Natural killer cell (primary cell): ENCODE results near the gene CYP4F12. TPM values are rescaled to one million over a fixed set of nuclear protein-coding genes. Genes with fewer than 3 reads are reported as not detected.

Experiments
- ATAC-seq, 3 donors: fragments of 150-1000 bp in 2 of 3; fragments of 200-7000 bp in 1 of 3; cut with Tn5 transposase; 1 replicate in 1 of 3; 2 replicates in 2 of 3; pipeline ENCODE4 v1.10.0; 2021; ENCODE audit warnings: mild to moderate bottlenecking in 2 of 3, moderate library complexity in 2 of 3
- DNase-seq, 2 donors: peaks; one replicate each; pipeline versions ENCODE4 v3.0.0 to v3.0.0-alpha.2; 2013 to 2021; ENCODE audit warnings: mixed read lengths in 1 of 2
- H3K27ac ChIP-seq: one replicate; pipeline ENCODE4 v1.5.1; 2013; ENCODE audit warnings: mild to moderate bottlenecking, low read length
- H3K27me3 ChIP-seq: one replicate; pipeline ENCODE4 v1.6.1; 2013; ENCODE audit warnings: low read length; ENCODE audit not compliant: control insufficient read depth, insufficient read depth
- H3K36me3 ChIP-seq: one replicate; pipeline ENCODE4 v1.6.1; 2013; ENCODE audit warnings: low read length; ENCODE audit not compliant: control insufficient read depth, insufficient read depth
- H3K4me1 ChIP-seq: one replicate; pipeline ENCODE4 v1.6.1; 2013; ENCODE audit warnings: low read length; ENCODE audit not compliant: control insufficient read depth, insufficient read depth
- H3K4me3 ChIP-seq: one replicate; pipeline ENCODE4 v1.5.1; 2013; ENCODE audit warnings: low read length
- H3K9me3 ChIP-seq: one replicate; pipeline ENCODE4 v1.6.1; 2013; ENCODE audit warnings: low read length; ENCODE audit not compliant: control insufficient read depth, insufficient read depth
- H3K27ac Mint-ChIP-seq, 2 donors: one replicate each; pipeline ENCODE4 v1.8.0; 2022; ENCODE audit warnings: mild to moderate bottlenecking in 2 of 2, mixed read lengths in 2 of 2, moderate library complexity in 1 of 2
- H3K27me3 Mint-ChIP-seq, 2 donors: one replicate each; pipeline ENCODE4 v1.8.0; 2022; ENCODE audit warnings: low read depth in 2 of 2, mixed read lengths in 2 of 2
- H3K36me3 Mint-ChIP-seq: one replicate; pipeline ENCODE4 v1.8.0; 2022; ENCODE audit warnings: mixed read lengths
- H3K4me1 Mint-ChIP-seq, 2 donors: one replicate each; pipeline ENCODE4 v1.8.0; 2022; ENCODE audit warnings: mixed read lengths in 2 of 2
- H3K4me3 Mint-ChIP-seq: one replicate; pipeline ENCODE4 v1.8.0; 2022; ENCODE audit warnings: mild to moderate bottlenecking, moderate library complexity, mixed read lengths
- H3K9me3 Mint-ChIP-seq, 2 donors: one replicate each; pipeline ENCODE4 v1.8.0; 2022; ENCODE audit warnings: mixed read lengths in 2 of 2
- WGBS: methylation state at CpG from one replicate; pipeline ENCODE4 v1.1.7; 2013; ENCODE audit warnings: missing lambda C conversion rate; ENCODE audit not compliant: insufficient coverage; 5-methylcytosine and 5-hydroxymethylcytosine counted together
- intact Hi-C: fragments of 100-400 bp; cut with micrococcal nuclease; formaldehyde crosslinking; loops from one replicate; pipeline ENCODE4 v1.14.2; 2022
- total RNA-seq, 4 donors: library from RNA; stranded (reverse); fragments of 120-200 nt in 1 of 4; gene quantifications; one replicate each; pipeline versions ENCODE4 v1.2.3 to v1.2.4, GENCODE V29; 2013 to 2022
- TF ChIP-seq, protein P1 (sequence below): fragments of 200-600 bp; IDR thresholded peaks from one replicate; pipeline ENCODE4 v1.8.0; 2022; ENCODE audit warnings: antibody characterized with exemption

Gene CYP4F12, protein sequence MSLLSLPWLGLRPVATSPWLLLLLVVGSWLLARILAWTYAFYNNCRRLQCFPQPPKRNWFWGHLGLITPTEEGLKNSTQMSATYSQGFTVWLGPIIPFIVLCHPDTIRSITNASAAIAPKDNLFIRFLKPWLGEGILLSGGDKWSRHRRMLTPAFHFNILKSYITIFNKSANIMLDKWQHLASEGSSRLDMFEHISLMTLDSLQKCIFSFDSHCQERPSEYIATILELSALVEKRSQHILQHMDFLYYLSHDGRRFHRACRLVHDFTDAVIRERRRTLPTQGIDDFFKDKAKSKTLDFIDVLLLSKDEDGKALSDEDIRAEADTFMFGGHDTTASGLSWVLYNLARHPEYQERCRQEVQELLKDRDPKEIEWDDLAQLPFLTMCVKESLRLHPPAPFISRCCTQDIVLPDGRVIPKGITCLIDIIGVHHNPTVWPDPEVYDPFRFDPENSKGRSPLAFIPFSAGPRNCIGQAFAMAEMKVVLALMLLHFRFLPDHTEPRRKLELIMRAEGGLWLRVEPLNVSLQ
- total RNA-seq = 1 to 10 TPM in 1 of 3 donors, under 1 TPM in 1, not detected in 1; 0.43 to 3.9 TPM
- 0.25 TPM for total RNA-seq (2013)

DNA sequence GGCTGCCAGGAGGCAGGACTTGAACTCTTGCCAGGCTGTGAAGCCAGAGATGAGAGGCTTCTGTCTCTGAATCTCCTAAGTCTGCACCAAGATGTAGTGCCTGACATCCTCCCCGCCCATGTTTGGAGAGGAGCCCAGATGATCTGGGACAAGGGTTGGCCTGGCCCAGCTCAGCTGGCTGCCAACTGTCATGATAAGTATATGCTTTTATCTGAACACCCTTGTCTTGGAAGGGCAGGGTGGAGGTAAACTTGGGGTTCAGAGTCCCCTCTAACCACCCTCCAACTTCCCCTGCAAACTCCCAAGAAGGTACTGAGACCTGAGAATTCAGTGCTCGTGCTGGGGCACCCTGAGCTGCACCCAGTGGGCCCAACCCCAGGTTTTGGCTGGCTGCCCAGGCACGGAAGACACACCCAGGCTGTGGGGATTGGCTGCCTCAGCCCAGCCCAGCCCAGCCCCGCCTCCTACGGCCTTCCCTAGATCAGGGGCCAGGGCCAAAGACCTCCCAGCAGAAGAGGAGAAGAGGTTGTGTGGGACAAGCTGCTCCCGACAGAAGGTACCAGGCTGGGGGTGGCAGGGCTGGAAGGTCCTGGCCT, at the start of gene CYP4F12:
Gene CYP4F12 (plus strand): TSS at position 508 of the 596 bp plus-strand sequence. CDS start 443 bp downstream, outside the sequence.
- WGBS = 58% methylated on average over 6 of the region's 6 CpGs
- H3K4me3 Mint-ChIP-seq = no peak within 1 kb of the TSS
- TF ChIP-seq, protein P1, sequence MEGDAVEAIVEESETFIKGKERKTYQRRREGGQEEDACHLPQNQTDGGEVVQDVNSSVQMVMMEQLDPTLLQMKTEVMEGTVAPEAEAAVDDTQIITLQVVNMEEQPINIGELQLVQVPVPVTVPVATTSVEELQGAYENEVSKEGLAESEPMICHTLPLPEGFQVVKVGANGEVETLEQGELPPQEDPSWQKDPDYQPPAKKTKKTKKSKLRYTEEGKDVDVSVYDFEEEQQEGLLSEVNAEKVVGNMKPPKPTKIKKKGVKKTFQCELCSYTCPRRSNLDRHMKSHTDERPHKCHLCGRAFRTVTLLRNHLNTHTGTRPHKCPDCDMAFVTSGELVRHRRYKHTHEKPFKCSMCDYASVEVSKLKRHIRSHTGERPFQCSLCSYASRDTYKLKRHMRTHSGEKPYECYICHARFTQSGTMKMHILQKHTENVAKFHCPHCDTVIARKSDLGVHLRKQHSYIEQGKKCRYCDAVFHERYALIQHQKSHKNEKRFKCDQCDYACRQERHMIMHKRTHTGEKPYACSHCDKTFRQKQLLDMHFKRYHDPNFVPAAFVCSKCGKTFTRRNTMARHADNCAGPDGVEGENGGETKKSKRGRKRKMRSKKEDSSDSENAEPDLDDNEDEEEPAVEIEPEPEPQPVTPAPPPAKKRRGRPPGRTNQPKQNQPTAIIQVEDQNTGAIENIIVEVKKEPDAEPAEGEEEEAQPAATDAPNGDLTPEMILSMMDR = no peak

DNA sequence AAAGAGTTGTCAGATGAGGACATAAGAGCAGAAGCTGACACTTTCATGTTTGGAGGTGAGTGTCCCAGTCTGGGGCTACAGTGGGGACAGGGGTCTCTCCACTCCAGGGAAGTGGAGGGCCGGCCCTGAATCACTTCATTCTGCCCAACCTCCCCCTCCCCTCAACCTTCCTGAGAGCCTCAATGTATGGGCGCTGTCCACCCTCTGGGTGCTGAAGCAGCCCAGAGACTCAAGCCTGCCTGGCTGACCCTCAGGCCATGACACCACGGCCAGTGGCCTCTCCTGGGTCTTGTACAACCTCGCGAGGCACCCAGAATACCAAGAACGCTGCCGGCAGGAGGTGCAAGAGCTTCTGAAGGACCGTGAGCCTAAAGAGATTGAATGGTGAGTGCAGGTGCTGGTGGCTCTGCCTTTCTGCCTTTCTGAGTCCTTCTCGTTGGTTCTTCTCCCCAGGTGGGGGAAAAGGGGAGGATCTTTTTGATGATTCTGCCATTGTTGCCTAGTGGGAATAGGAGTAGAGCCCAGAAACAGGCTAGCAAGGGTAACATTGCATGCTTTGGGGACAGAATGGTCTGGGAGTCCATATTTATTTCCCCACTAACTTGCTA, 49.1 kb upstream of the CYP4F12 start:
- Mint-ChIP-seq H3K36me3 (no peaks in the 10 kb centered on the region), H3K4me3 (no peak overlapping the region), H3K4me1 (no peaks in the 10 kb centered on the region), H3K9me3 (no peaks in the 10 kb centered on the region), H3K27me3 (peaks cover 11 to 28% of the 10 kb centered on the region in 2 donors), H3K27ac (no peak overlapping the region)
- ATAC-seq (peak in 1 of 3 donors; percentile 42), DNase-seq (peak in 1 of 2 donors; percentile 18)
- Histone ChIP-seq H3K4me3 (no peak overlapping the region), H3K9me3 (no peaks in the 10 kb centered on the region), H3K27me3 (no peaks in the 10 kb centered on the region), H3K27ac (no peak overlapping the region), H3K4me1 (peaks cover under 1% of the 10 kb centered on the region), H3K36me3 (no peaks in the 10 kb centered on the region)
- intact Hi-C loops = loop anchor here (10.0 kb wide), 1 partner anchor 761 kb away; no protein-coding TSS in a partner anchor
- TF ChIP-seq, protein P1 = no peak
- WGBS = 7% methylated on average over 9 of the region's 9 CpGs

More for the DNA sequence above, at the start of gene CYP4F12:
- no peaks in the 10 kb centered on the region for H3K27me3 ChIP-seq
- no peaks in the 10 kb centered on the region for H3K36me3 ChIP-seq
- no peak within 1 kb of the TSS for H3K4me3 ChIP-seq
- H3K9me3 ChIP-seq = no peaks in the 10 kb centered on the region
- no peaks in the 10 kb centered on the region for H3K36me3 Mint-ChIP-seq
- H3K9me3 Mint-ChIP-seq = peaks cover 0 to 2% of the 10 kb centered on the region in 2 donors
- H3K27me3 Mint-ChIP-seq = peaks cover 2 to 13% of the 10 kb centered on the region in 2 donors
- H3K4me1 Mint-ChIP-seq = no peaks in the 10 kb centered on the region
- no peak within 1 kb of the TSS for H3K27ac ChIP-seq
- H3K4me1 ChIP-seq = peaks cover 3% of the 10 kb centered on the region
- H3K27ac Mint-ChIP-seq = no peak within 1 kb of the TSS
- DNase-seq = peak in 1 of 2 donors; percentile 53
- ATAC-seq = peak in 2 of 3 donors; percentile 3 to 17
- intact Hi-C loops = no loop called here

DNA sequence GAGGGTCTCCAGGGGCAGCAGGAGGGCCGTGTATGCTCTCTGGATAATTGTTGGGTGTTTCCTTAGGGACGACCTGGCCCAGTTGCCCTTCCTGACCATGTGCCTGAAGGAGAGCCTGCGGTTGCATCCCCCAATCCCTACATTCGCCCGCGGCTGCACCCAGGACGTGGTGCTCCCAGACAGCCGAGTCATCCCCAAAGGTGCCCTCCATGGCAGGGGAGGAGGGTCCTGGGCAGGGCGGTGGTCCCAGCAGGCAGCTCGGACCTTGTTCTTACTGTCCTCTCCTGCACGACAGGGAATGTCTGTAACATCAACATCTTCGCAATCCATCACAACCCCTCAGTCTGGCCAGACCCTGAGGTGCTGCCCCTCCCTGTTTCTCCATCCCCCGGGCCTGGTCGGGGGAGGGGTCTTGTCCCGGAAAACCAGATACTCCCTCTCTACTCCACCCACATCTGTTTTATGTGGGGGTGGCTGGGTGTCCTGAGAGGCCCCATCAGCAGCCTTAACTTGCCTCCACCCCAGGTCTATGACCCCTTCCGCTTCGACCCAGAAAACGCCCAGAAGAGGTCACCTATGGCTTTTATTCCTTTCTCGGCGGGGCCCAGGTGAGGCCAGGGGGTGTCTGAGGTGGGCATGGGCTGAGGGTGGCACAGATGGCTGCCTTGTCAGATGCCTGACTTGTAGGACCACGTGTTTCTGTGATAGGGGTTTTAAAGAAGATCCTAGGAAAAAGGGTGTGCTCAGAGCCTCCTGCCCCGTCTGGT, 44.5 kb upstream of the CYP4F12 start:
- Mint-ChIP-seq H3K4me1 (peaks cover 6% of the 10 kb centered on the region in 2 donors), H3K36me3 (no peaks in the 10 kb centered on the region), H3K27ac (no peak overlapping the region), H3K27me3 (peaks cover 6 to 7% of the 10 kb centered on the region in 2 donors), H3K4me3 (no peak overlapping the region), H3K9me3 (no peaks in the 10 kb centered on the region)
- Histone ChIP-seq H3K27ac (no peak overlapping the region), H3K36me3 (no peaks in the 10 kb centered on the region), H3K4me1 (peaks cover 7% of the 10 kb centered on the region), H3K4me3 (no peak overlapping the region), H3K9me3 (no peaks in the 10 kb centered on the region), H3K27me3 (no peaks in the 10 kb centered on the region)
- 59% methylated on average over 19 of the region's 22 CpGs for WGBS
- no peak for DNase-seq
- TF ChIP-seq, protein P1 = no peak
- ATAC-seq = no peak
- intact Hi-C loops = loop anchor here (1.0 to 10.0 kb wide), 3 partner anchors 240 to 756 kb away; no protein-coding TSS in a partner anchor
